Measurements from ENCODE around the gene CHCHD6.

The CHCHD6 gene

GRCh38 chr3:126891141-126891540, 187.1 kb downstream of the CHCHD6 start:
- no peak overlapping the region for H3K4me3 ChIP-seq (ENCODE audit: low read depth, low read length)

DNA sequence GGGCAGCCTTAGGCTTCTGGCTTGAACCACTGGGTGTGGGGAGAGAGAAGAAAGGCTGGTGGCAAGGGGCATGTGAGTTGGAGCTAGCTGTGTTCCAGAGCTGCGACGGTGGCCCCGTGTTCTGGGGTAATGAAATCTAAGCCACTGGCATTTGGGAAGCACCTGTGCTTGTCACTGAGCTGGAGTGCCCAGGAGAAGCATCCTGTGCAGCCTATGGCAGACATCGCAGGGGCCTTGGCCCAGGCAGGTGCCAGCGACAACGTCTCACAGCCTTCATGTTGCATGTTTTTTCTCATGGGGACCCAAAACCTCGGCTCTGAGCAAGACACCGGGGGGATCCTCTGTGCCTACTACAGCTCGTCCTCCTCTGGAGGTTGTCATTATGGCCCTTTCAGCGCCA, 187.8 kb downstream of the CHCHD6 start:
- H3K4me3 ChIP-seq (ENCODE audit: low read depth, low read length) = no peak overlapping the region

DNA sequence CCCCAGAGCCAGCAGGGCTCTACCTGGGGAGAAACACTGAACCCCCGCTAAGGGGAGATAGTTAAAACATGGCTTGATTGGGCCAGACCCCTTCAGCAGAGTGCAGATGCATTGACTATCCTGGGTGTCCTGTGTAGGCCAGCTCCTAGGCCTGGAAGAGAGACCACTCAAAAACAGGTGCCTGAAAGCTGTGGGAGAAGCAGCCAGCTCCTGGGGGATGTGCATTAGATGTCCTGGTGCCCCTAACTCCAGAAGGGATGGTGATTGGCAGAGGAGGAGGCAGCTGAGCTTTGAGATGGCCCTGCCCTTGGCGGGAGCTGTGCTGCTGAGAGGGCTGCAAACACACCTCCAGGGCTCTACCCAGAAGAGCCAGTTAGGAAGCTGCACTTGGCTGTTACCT, 189.6 kb downstream of the CHCHD6 start:
- no peak overlapping the region for H3K4me3 ChIP-seq (ENCODE audit: low read depth, low read length)

DNA sequence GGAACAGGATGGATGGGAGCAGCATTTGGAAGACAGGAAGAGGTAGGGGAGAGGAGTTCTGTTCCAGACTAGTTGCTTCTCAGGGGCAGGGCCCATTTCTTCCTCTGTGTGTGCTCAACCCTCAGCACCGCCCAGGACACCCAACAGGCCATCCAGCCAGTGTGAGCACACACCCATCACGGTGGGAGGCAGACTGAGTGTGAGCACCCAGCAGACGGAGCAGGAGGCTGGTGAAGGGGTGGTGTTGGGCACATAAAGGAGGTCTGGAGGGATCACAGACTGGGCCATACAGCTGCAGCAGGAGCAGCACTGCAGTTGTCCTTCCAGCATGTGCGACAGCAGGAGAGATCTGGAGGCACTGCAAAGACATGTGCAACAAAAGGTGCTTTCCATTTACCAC, 190.4 kb downstream of the CHCHD6 start:
- no peak overlapping the region for H3K4me3 ChIP-seq (ENCODE audit: low read depth, low read length)

DNA sequence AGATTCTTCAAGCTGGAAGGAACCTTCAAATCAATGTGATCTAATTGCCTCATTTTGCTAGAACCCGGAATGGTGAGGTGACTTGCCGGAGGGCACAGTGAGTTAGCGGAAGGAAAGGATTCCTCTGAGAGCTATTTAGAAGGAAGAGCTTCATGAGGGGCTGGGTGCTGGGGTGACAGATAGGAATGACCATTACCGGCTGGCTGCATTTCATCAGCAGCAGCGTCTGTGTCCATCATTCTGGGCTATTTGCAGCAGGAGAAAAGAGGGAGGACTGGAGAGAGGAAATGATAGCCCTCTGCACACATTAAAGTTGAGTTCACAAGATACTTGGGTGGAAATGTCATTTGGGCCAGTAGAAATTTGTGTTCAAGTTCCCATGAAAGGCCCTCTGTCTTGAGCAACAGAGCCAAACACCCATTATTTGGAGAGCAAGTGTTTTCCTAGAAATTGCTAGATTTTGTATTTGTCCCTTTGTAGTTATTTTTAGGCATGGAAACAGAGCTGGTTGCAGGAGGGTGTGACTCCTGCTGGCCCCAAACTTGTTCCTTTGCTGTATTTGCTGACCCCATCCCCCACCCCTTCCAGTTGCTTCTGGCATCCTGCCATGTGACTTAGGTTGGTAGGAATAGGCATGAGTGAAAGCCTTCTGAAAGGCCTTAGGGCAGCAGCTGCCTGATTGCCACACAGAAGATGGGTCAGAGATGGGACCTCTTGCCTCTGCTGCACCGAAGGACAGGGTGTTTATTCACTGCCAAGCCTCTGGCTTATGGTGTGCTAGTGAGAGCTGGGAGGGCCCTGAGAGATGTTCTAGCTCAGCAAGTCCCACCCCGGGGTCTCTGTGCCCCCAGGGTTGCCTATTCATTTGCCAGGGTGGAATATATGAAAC, 191.4 kb downstream of the CHCHD6 start:
- no peak overlapping the region for H3K4me3 ChIP-seq (ENCODE audit: low read depth, low read length)

DNA sequence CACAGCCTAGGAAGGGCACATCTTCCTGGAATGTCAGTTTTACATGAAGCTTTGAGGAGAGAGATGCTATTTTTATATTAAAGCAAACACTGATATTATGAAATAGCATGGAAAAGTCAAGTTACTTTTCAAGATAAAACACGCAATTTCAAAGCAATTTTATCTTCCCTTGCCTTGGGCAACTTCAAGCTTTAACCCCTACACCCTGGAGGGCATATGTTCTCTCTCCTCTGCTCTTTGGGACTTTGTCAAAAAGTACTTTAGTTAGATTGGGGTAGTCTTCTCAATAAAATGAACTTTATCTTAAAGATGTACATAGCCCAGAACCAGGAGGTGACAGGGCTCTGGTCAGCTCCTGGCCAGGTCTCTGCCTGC, 192.0 kb downstream of the CHCHD6 start:
- H3K4me3 ChIP-seq (ENCODE audit: low read depth, low read length) = no peak overlapping the region

- no peak overlapping the region for H3K4me3 ChIP-seq (ENCODE audit: low read depth, low read length)
Measured at GRCh38 chr3:126896968-126897367, 192.9 kb downstream of the CHCHD6 start.

- H3K4me3 ChIP-seq (ENCODE audit: low read depth, low read length) = no peak overlapping the region
Measured at GRCh38 chr3:126897943-126898342, 193.9 kb downstream of the CHCHD6 start.

GRCh38 chr3:126900859-126901540, 197.0 kb downstream of the CHCHD6 start:
- no peak overlapping the region for H3K4me3 ChIP-seq (ENCODE audit: low read depth, low read length)

- H3K4me3 ChIP-seq (ENCODE audit: low read depth, low read length) = no peak overlapping the region
Measured at GRCh38 chr3:126901631-126902030, 197.6 kb downstream of the CHCHD6 start.

DNA sequence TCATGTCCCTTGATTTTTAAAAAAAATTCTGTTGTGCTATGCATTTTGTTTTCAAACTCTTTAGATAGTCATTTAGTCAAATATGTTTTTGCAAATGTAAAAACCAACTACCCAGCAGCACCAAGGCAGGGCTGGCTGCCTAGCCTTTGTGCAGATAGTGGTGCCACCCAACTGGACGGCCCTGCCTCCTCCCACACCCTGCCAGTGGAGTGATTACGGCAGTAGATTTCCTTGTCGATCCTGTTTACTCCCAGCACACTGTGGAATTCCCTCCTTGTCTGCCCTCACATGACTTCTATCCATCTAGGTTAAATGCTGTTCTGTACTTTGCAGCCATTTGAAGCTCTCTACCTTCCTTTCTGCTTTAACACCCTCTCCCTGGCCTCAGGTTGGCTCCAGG, 199.5 kb downstream of the CHCHD6 start:
- no peak overlapping the region for H3K4me3 ChIP-seq (ENCODE audit: low read depth, low read length)

DNA sequence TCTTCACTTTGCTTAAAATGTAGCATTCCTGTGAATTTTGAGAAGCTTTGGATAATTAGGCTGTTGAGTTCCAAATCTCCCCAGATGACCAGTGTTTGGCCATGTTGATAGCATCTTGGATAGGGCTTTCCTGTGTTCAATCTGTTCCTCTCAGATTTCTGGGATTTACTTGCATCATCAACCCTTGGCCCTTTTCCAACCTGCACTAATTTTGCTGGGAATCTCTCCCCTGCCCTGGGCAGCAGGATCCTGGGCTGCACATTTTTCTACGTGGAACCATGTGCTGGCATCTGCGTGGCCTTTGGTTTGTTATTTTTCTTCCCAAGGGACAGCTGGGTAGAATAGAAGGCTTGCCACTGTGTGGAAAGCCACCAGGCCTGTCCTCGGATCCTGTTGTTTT, 203.5 kb downstream of the CHCHD6 start:
- no peak overlapping the region for H3K4me3 ChIP-seq (ENCODE audit: low read depth, low read length)

DNA sequence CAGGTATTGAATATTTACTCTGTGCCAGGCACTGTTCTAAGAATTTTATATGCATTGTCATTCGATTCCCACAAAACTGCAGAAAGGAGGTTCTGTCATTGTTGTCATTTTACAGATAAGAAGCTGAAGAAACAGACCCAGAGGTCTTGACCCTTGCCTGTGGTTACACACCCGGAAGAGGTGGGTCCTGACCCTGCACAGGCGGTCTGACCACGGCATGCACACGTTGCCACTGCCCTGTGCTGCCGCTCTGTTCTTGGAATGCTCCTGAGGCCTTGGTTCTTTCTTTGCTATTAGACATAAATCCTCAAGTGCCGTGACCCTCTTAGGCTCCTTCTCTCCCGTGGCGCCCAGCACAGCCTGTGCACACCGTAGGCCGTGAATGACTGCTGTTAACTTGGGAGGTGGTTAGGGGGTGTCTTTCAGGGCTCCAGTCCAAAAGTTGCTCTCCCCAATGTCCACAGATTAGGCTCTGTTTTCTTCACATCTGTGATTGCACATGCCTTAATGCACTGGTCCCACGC, 204.8 kb downstream of the CHCHD6 start:
- H3K4me3 ChIP-seq (ENCODE audit: low read depth, low read length) = no peak overlapping the region

DNA sequence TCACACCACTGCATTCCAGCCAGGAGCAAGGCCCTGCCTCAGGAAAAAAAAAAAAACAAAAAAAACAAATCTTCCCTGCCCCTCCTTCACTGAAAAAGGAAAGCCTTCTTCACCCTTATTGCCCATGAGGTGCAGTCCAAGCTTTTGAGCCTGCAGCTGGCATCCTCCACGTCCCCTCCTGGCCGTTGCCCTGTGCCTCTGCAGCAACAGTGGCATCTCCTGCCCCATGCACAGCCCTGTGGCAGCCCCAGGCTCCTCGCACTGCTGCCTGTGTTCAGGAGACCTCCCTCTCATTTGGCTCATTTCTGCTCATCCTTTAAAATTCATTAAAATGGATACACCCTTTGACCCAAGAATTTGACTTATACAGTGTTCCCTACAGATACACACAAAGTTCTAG, 206.2 kb downstream of the CHCHD6 start:
- no peak overlapping the region for H3K4me3 ChIP-seq (ENCODE audit: low read depth, low read length)

GRCh38 chr3:126911162-126912026, 207.4 kb downstream of the CHCHD6 start:
- no peak overlapping the region for H3K4me3 ChIP-seq (ENCODE audit: low read depth, low read length)

GRCh38 chr3:126912027-126912422, 208.0 kb downstream of the CHCHD6 start:
- H3K4me3 ChIP-seq (ENCODE audit: low read depth, low read length) = no peak overlapping the region

DNA sequence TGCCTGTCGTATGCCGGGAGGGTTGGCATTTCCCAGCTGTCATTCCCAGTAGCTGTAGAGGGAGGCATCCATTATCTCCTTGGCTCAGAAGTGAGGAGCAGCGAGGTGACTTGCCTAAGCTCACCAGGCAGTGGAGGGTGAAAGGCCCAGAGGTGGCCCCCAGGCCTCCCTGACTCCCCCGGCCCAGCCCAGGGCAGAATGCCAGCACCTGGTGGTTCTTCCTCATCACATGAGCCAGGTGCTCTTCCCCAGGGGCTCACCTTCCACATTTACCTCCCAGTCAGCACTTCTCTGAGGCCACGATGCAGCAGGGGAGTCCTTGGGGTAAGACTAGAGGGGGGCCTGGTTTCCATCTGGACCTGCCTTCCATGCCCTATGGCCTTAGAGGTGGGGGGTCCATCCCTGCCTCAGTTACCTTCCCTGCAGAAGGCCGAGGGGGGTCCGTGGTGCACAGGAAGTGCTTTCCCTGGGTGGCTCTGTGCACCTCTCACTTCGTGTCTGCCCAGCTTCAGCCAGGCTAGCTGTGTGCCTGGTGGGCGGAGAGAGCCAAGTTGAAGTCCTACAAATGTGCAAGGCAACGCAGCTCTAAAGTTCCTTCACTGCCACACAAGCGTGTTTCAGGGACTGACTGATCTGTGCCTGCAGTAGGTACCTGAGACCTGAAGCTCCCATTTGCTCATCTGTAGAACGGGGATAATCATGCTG, 208.6 kb downstream of the CHCHD6 start:
- no peak overlapping the region for H3K4me3 ChIP-seq (ENCODE audit: low read depth, low read length)

DNA sequence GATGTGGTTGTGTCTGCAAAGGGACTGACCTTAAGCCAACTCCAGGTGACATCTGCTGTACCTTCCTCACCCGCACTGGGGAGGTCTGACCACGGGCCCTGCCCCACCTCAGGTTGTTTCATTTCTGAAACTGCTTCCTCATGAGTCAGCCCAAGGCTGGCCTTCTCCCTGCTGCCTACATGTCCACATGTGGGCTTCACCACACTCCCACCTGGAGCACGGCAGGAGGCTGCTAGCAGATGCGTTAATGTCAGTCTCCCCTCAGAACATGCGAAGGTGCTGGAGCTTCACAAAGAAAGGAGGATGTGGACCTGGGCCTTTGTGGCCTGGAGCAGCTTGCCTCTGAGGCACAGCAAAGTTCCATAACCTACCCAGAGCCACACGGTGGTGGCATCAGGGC, 209.5 kb downstream of the CHCHD6 start:
- H3K4me3 ChIP-seq (ENCODE audit: low read depth, low read length) = no peak overlapping the region

DNA sequence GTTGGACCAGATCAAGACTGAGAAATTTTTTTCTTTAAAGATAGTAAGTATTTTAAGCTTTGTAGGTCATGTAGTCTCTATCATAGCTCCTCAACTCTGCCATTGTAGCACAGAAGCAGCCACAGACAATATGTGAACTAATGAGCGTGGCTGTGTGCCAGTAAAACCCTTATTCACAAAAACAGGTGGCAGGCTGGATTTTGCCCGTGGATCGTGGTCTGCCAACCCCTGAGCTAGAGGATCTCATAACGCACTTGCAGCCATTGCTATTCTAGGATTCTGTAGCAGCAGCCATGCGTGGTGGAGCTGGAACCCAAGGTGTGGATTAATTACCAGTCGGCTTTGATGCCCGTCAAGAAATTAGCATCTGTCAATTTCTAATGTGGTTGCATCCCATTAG, 210.2 kb downstream of the CHCHD6 start:
- no peak overlapping the region for H3K4me3 ChIP-seq (ENCODE audit: low read depth, low read length)

DNA sequence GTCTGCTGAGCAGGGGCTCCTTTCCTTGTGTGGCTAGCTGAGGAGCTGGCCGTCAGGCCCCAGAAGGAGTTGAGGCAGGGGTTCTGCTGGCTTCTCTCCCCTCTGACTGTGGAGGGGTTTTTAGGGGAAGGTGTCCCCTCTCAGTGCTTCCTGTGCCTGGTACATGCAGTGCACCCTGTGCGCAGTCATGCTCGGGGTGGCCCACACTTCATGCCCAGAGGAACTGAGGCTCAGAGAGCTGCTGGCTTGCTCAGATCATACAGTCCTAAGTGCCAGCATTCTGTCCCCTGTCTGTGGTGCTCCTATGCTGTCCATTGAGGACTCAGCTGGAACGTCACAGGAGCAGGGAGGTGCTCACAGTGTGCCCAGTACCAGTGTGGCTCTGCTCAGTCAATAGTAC, 211.0 kb downstream of the CHCHD6 start:
- no peak overlapping the region for H3K4me3 ChIP-seq (ENCODE audit: low read depth, low read length)

GRCh38 chr3:126916546-126916945, 212.5 kb downstream of the CHCHD6 start:
- H3K4me3 ChIP-seq (ENCODE audit: low read depth, low read length) = no peak overlapping the region
